Small intestine (tissue), 7 donors: ENCODE measurements around the gene MTHFD1L. TPM values are rescaled to one million over a fixed set of nuclear protein-coding genes. Genes with fewer than 3 reads are reported as not detected.

Experiments used
- DNase-seq, 2 donors: peaks; one replicate each; pipeline versions ENCODE4 v3.0.0 to v3.0.0-alpha.2; 2013
- FAIRE-seq: peaks from 2 replicates; lab custom pipeline; 2012; peaks lifted over from hg19 to GRCh38; lab: Jason Lieb, UNC
- H3K27ac ChIP-seq, 3 donors: one replicate each; pipeline ENCODE4 v1.5.1; 2013; ENCODE audit warnings: low read length in 2 of 3, mild to moderate bottlenecking in 2 of 3, control low read depth in 1 of 3, inconsistent platforms in 1 of 3, low read depth in 1 of 3, moderate library complexity in 1 of 3
- H3K27me3 ChIP-seq, 3 donors: one replicate each; pipeline ENCODE4 v1.6.1; 2013; ENCODE audit warnings: low read length in 3 of 3, inconsistent platforms in 1 of 3; ENCODE audit not compliant: control insufficient read depth in 3 of 3, insufficient read depth in 3 of 3
- H3K36me3 ChIP-seq, 3 donors: one replicate each; pipeline ENCODE4 v1.6.1; 2013; ENCODE audit warnings: low read length in 3 of 3, inconsistent platforms in 1 of 3, low read depth in 1 of 3, mild to moderate bottlenecking in 1 of 3, moderate library complexity in 1 of 3; ENCODE audit not compliant: control insufficient read depth in 3 of 3, insufficient read depth in 2 of 3
- H3K4me1 ChIP-seq, 3 donors: one replicate each; pipeline ENCODE4 v1.6.1; 2013; ENCODE audit warnings: low read length in 2 of 3, inconsistent platforms in 1 of 3, low read depth in 1 of 3, mild to moderate bottlenecking in 1 of 3, moderate library complexity in 1 of 3; ENCODE audit not compliant: control insufficient read depth in 3 of 3, insufficient read depth in 2 of 3
- H3K4me3 ChIP-seq, 3 donors: one replicate each; pipeline ENCODE4 v1.5.1; 2013; ENCODE audit warnings: low read length in 3 of 3, control low read depth in 1 of 3, inconsistent platforms in 1 of 3, low read depth in 1 of 3, mild to moderate bottlenecking in 1 of 3, moderate library complexity in 1 of 3
- H3K9me3 ChIP-seq, 2 donors: one replicate each; pipeline ENCODE4 v1.6.1; 2013; ENCODE audit warnings: low read depth in 1 of 2, low read length in 1 of 2; ENCODE audit not compliant: control insufficient read depth in 2 of 2, insufficient read depth in 1 of 2
- WGBS, 3 donors: extraction: QIAGEN DNeasy Blood & Tissue Kit; methylation state at CpG; one replicate each; pipeline ENCODE4 v1.1.7; 2013; 5-methylcytosine and 5-hydroxymethylcytosine counted together
- polyA plus RNA-seq, 4 donors: library from polyadenylated mRNA; stranded (reverse) in 3 of 4; unstranded in 1 of 4; fragments of 200-250 nt in 3 of 4; fragments of 120-200 nt in 1 of 4; gene quantifications; one replicate each; pipeline versions ENCODE4 v1.2.1 to v1.2.3, GENCODE V29; 2013
- donor health status: healthy with polysubstance abuse.
- donor health status: control.
- donor health status: control.
- donor health status: Bipolar disorder and iron deficiency.
- donor health status: healthy.

MTHFD1L gene
- polyA plus RNA-seq, 4 donors: 0.89 to 14.2 (median 4.7) TPM

DNA sequence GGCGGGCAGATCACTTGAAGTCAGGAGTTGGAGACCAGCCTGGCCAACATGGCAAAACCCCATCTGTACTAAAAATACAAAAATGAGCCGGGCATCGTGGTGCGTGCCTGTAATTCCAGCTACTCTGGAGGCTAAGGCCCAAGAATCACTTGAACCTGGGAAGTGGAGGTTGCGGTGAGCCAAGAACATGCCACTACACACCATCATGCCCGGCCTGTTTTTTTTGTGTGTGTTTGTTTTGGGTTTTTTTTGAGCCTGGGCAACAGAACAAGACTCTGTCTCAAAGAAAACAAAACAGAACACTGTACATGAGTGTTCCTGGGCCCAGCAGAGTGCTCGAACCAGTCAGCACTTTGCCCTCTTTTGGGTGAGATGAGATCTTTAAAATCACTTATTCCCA, 159.1 kb downstream of the MTHFD1L start:
- Histone ChIP-seq H3K4me3 (no peak overlapping the region), H3K27ac (no peak overlapping the region), H3K36me3 (peaks cover 0 to 6% (median 2%) of the 10 kb centered on the region in 3 donors), H3K4me1 (peaks cover 0 to 8% (median 0%) of the 10 kb centered on the region in 3 donors), H3K27me3 (no peaks in the 10 kb centered on the region), H3K9me3 (peaks cover 0 to 10% of the 10 kb centered on the region in 2 donors)
- 92 to 98% (median 93%) methylated on average over 7 of the region's 7 CpGs for WGBS, 3 donors
- no peak for DNase-seq
- no peak for FAIRE-seq

GRCh38 chr6:151025076-151025475, 159.6 kb downstream of the MTHFD1L start:
- DNase-seq (no peak), FAIRE-seq (no peak)
- Histone ChIP-seq H3K4me3 (no peak overlapping the region), H3K9me3 (peaks cover 0 to 10% of the 10 kb centered on the region in 2 donors), H3K4me1 (peaks cover 0 to 3% (median 0%) of the 10 kb centered on the region in 3 donors), H3K27me3 (no peaks in the 10 kb centered on the region), H3K36me3 (peaks cover 0 to 6% (median 2%) of the 10 kb centered on the region in 3 donors), H3K27ac (no peak overlapping the region)
- WGBS, 3 donors: 91 to 97% (median 95%) methylated on average over 16 of the region's 16 CpGs

- H3K9me3 ChIP-seq: peaks cover 0 to 10% of the 10 kb centered on the region in 2 donors
- H3K27ac ChIP-seq: no peak overlapping the region
- no peak for DNase-seq
- H3K27me3 ChIP-seq: no peaks in the 10 kb centered on the region
- no peak for FAIRE-seq
- peaks cover 0 to 3% (median 0%) of the 10 kb centered on the region in 3 donors for H3K4me1 ChIP-seq
- H3K36me3 ChIP-seq: peaks cover 0 to 9% (median 2%) of the 10 kb centered on the region in 3 donors
- H3K4me3 ChIP-seq: no peak overlapping the region
- WGBS, 3 donors: 85 to 93% (median 91%) methylated on average over 4 of the region's 4 CpGs
These were observed 160.7 kb downstream of the MTHFD1L start for GRCh38 chr6:151026041-151026663.

DNA sequence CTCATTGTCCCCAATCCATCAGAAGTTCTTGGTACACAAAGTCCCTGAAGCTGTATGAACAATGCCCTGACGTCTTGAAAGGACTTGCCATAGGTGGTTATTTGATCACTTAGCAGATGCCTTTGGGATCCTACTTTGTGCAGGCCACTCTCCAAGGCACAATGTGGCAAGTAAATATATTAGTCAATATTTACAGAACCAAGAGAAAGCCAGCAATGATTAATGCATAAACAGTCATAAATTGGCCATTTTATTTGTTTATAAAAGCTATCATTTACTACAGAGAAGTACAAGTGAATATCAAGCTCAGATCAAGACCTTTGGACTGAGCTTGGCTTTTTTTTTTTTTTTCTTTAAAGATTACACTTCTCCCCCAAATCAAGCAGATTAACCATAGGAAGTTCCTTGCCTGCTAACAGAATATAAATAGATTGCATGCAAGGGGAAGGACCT, 161.8 kb downstream of the MTHFD1L start:
- no peak overlapping the region for H3K4me3 ChIP-seq
- peak; percentile 35 to 53 for DNase-seq
- peaks cover 0 to 10% of the 10 kb centered on the region in 2 donors for H3K9me3 ChIP-seq
- FAIRE-seq: no peak
- 17 to 55% (median 29%) methylated on average over 1 of the region's 1 CpG for whole genome bisulfite sequencing, 3 donors
- H3K27ac ChIP-seq: no peak overlapping the region
- peaks cover 0 to 3% (median 0%) of the 10 kb centered on the region in 3 donors for H3K4me1 ChIP-seq
- peaks cover 0 to 8% (median 2%) of the 10 kb centered on the region in 3 donors for H3K36me3 ChIP-seq
- H3K27me3 ChIP-seq: no peaks in the 10 kb centered on the region

DNA sequence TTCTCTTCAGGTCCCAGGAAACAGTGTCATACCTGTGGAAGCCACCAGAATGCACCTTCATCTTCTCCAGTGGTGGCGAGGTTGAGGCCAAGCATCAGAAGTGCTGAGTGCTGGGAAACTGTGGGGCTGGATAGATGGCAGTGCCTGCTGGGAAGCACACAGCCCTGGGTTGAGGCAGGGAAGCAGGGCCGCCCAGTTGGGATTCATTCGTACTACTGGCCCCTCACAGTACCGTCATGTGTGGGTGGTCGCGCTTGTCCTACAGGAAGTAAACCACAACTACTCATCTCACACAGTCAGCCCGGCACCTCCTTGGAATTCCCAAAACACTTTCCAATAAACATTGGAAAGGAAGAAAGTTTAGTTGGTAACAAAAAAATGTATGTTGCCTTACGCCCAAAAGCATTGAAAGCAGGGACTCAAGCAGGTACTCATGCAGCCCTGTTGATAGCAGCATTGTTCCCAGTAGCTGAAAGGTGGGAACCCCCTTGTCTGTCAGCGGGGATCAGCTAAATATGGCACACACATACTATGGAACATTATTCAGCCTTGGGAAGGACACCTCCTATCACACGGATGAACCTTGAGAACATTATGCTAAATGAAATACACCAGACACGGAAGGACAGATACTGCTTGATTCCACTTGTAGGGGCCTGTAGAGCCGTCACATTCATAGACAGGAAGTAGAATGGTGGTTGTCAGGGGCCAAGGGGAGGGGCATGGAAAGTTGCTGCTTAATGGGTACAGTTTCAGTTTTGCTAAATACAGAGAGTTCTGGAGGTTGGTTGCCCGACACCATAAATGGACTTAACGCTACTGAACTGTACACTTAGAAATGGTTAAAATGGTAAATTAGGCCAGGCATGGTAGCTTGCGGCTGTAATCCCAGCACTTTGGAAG, 162.7 kb downstream of the MTHFD1L start:
- H3K36me3 ChIP-seq: peaks cover 0 to 8% (median 2%) of the 10 kb centered on the region in 3 donors
- DNase-seq (no peak), FAIRE-seq (no peak)
- no peaks in the 10 kb centered on the region for H3K27me3 ChIP-seq
- 91 to 98% (median 95%) methylated on average over 15 of the region's 15 CpGs for WGBS, 3 donors
- H3K9me3 ChIP-seq: peaks cover 0 to 10% of the 10 kb centered on the region in 2 donors
- peaks cover 0 to 3% (median 0%) of the 10 kb centered on the region in 3 donors for H3K4me1 ChIP-seq
- no peak overlapping the region for H3K27ac ChIP-seq
- H3K4me3 ChIP-seq: no peak overlapping the region

DNA sequence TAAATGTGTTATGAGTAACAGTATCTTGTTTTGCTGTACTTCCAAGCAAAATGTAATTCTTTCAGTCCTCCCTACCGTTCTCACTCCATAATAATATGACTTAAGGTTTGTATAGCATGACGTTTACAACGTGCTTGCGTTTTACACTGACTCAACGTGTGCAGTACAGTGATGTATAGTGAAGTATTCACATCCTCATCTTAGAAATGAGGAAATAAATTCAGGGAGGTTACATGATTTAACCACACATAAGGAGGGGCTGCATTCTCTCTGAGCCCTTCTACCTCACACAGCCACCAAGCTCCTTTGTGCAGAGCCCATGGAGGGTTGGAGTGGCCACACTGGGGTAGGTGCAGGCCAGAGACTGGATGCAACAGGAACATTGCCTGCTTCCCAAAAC, 164.5 kb downstream of the MTHFD1L start:
- 72 to 87% (median 74%) methylated on average over 5 of the region's 5 CpGs for WGBS, 3 donors
- FAIRE-seq (no peak), DNase-seq (no peak)
- no peaks in the 10 kb centered on the region for H3K27me3 ChIP-seq
- H3K36me3 ChIP-seq: peaks cover 0 to 9% (median under 1%) of the 10 kb centered on the region in 3 donors
- no peak overlapping the region for H3K4me3 ChIP-seq
- H3K9me3 ChIP-seq: peaks cover 0 to 10% of the 10 kb centered on the region in 2 donors
- H3K4me1 ChIP-seq: peaks cover 0 to 3% (median 0%) of the 10 kb centered on the region in 3 donors
- H3K27ac ChIP-seq: no peak overlapping the region

DNA sequence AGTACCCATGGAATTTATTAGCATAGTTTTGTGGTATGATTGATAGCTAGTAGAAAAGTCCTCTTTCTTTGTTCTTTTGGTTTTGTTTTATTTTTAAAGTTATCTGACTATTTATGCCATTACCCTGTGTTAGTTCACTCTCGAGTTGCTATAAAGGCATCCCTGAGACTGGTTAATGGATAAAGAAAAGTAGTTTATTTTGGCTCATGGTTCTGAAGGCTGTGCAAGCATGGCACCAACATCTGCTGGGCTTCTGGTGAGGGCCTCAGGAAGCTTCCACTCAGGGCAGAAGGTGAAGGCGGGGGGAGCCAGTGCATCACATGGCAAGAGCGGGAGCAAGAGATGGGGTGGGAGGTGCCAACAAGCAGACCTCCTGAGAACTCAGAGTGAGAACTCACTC, 166.5 kb downstream of the MTHFD1L start:
- no peak overlapping the region for H3K4me3 ChIP-seq
- peaks cover 0 to 8% (median 0%) of the 10 kb centered on the region in 3 donors for H3K36me3 ChIP-seq
- 88 to 98% (median 97%) methylated on average over 3 of the region's 3 CpGs for WGBS, 3 donors
- H3K4me1 ChIP-seq: peaks cover 0 to 9% (median 0%) of the 10 kb centered on the region in 3 donors
- no peaks in the 10 kb centered on the region for H3K27me3 ChIP-seq
- no peak overlapping the region for H3K27ac ChIP-seq
- DNase-seq: no peak
- H3K9me3 ChIP-seq: peaks cover 0 to 10% of the 10 kb centered on the region in 2 donors
- no peak for FAIRE-seq
